ENCODE results near the gene ATF3.
"Not testable (repeated sequence)": the region's sequence is repeated elsewhere in the genome, so short reads cannot be mapped to it uniquely, and the experiment has no call there.

The ATF3 gene

GRCh38 chr1:212650228-212650627 is 41.7 kb downstream of the ATF3 start:
- DNase-seq (ENCODE audit: low read depth, low spot score) = no peak

GRCh38 chr1:212651521-212651920 is 43.0 kb downstream of the ATF3 start:
- no peak for DNase-seq (ENCODE audit: low read depth, low spot score)

- DNase-seq (ENCODE audit: low read depth, low spot score) = no peak
Measured at GRCh38 chr1:212651977-212652376, 43.4 kb downstream of the ATF3 start.

GRCh38 chr1:212652609-212653008 is 44.0 kb downstream of the ATF3 start:
- DNase-seq (ENCODE audit: low read depth, low spot score) = no peak

GRCh38 chr1:212655668-212656440 is 47.3 kb downstream of the ATF3 start:
- DNase-seq (ENCODE audit: low read depth, low spot score) = no peak

- no peak for DNase-seq (ENCODE audit: low read depth, low spot score)
Measured at GRCh38 chr1:212656730-212657129, 48.2 kb downstream of the ATF3 start.

- DNase-seq (ENCODE audit: low read depth, low spot score) = not testable (repeated sequence)
Measured at GRCh38 chr1:212658250-212658649, 49.7 kb downstream of the ATF3 start.

GRCh38 chr1:212664409-212665199 is 56.0 kb downstream of the ATF3 start:
- DNase-seq (ENCODE audit: low read depth, low spot score) = no peak

GRCh38 chr1:212665241-212666115 is 56.9 kb downstream of the ATF3 start:
- peak; percentile 46 for DNase-seq (ENCODE audit: low read depth, low spot score)

- DNase-seq (ENCODE audit: low read depth, low spot score) = no peak
Measured at GRCh38 chr1:212666116-212666775, 57.7 kb downstream of the ATF3 start.

GRCh38 chr1:212667223-212668139 is 58.9 kb downstream of the ATF3 start:
- peak; percentile 81 for DNase-seq (ENCODE audit: low read depth, low spot score)

- DNase-seq (ENCODE audit: low read depth, low spot score) = no peak
Measured at GRCh38 chr1:212668477-212668876, 59.9 kb downstream of the ATF3 start.

- no peak for DNase-seq (ENCODE audit: low read depth, low spot score)
Measured at GRCh38 chr1:212669102-212669501, 60.5 kb downstream of the ATF3 start.

- DNase-seq (ENCODE audit: low read depth, low spot score) = no peak
Measured at GRCh38 chr1:212669600-212669999, 61.0 kb downstream of the ATF3 start.

GRCh38 chr1:212670301-212670700 is 61.7 kb downstream of the ATF3 start:
- DNase-seq (ENCODE audit: low read depth, low spot score) = no peak

Data from brain pericyte (primary cell).